Uterus (tissue), 2 donors: ENCODE data around the gene STAMBP.
"Not testable (repeated sequence)": the region's sequence is repeated elsewhere in the genome, so short reads cannot be mapped to it uniquely, and the experiment has no call there.

Source experiments
- POLR2A ChIP-seq, 2 donors: fragments of 450-650 bp; IDR thresholded peaks; one replicate each; pipeline ENCODE4 v1.6.1; 2016; ENCODE audit warnings: antibody characterized with exemption in 2 of 2, mild to moderate bottlenecking in 1 of 2, moderate library complexity in 1 of 2
- TF ChIP-seq, protein P1 (sequence below), 4 experiments: fragments of 200-600 bp in 2 of 4; fragments of 450-650 bp in 2 of 4; sonication (generic) in 2 of 4; IDR thresholded peaks; one replicate each; pipeline ENCODE4 v1.5.1; 2016 to 2019; ENCODE audit warnings: antibody characterized with exemption in 4 of 4, mild to moderate bottlenecking in 2 of 4, moderate library complexity in 1 of 4

DNA sequence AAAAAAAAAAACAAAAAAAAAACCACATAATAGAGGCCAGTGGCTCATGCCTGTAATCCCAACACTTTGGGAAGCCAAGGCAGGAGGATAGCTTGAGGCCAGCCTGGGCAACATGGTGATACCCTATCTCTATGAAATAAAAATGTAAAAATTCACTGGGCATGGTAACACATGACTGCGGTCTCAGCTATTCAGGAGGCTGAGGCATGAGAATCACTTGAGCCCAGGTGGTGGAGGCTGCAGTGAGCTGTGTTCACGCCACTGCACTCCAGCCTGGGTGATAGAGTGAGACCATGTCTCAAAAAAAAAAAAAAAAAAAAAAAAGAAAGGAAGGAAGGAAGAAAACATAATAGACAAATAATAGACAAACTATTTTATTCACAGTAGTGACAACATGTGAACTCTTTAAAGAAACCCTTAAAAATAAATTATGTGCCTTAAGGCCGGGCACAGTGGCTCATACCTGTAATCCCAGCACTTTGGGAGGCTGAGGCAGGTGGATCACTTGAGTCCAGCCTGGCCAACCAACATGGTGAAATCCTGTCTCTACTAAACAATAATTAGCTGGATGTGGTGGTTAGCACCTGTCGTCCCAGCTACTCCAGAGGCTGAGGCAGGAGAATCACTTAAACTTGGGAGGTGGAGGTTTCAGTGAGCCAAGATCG is 75.3 kb downstream of the STAMBP start:
- TF ChIP-seq, protein P1, sequence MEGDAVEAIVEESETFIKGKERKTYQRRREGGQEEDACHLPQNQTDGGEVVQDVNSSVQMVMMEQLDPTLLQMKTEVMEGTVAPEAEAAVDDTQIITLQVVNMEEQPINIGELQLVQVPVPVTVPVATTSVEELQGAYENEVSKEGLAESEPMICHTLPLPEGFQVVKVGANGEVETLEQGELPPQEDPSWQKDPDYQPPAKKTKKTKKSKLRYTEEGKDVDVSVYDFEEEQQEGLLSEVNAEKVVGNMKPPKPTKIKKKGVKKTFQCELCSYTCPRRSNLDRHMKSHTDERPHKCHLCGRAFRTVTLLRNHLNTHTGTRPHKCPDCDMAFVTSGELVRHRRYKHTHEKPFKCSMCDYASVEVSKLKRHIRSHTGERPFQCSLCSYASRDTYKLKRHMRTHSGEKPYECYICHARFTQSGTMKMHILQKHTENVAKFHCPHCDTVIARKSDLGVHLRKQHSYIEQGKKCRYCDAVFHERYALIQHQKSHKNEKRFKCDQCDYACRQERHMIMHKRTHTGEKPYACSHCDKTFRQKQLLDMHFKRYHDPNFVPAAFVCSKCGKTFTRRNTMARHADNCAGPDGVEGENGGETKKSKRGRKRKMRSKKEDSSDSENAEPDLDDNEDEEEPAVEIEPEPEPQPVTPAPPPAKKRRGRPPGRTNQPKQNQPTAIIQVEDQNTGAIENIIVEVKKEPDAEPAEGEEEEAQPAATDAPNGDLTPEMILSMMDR (IDR thresholded peaks at IDR 0.05): not testable (repeated sequence)
- not testable (repeated sequence) for TF ChIP-seq POLR2A (IDR thresholded peaks at IDR 0.05)
